Measurements from ENCODE around the gene WDFY4.

DNA sequence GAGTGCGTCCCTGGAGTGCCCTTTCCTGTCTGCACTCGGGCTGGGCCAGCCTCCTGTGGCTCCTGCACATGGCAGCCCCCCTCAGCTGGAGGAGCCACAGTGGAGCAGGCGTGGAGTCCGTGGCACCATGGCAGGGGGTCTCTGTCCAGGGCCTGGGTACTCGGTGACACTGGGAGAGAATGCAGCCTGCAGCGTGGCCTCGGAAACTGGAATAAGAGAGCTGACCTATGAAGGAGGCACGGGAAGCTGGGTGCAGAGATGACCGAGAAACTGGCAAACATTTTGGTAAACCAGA, 25.8 kb upstream of the WDFY4 start:
- no peak for TF ChIP-seq POLR2AphosphoS5 (IDR thresholded peaks at IDR 0.05; ENCODE audit: low read depth, low read length)
- no peak for TF ChIP-seq SIN3A (IDR thresholded peaks at IDR 0.05; ENCODE audit: borderline replicate concordance, insufficient read depth, low read length)
- no peak for TF ChIP-seq TAF1 (IDR thresholded peaks at IDR 0.05; ENCODE audit: borderline replicate concordance, insufficient read depth, low read length)
